NAMALWA (cell line): ENCODE measurements around the gene NRXN3.

Source experiments
- DNase-seq: peaks from one replicate; pipeline ENCODE4 v3.0.0-alpha.2; 2015; ENCODE audit warnings: low spot score

Gene NRXN3

DNA sequence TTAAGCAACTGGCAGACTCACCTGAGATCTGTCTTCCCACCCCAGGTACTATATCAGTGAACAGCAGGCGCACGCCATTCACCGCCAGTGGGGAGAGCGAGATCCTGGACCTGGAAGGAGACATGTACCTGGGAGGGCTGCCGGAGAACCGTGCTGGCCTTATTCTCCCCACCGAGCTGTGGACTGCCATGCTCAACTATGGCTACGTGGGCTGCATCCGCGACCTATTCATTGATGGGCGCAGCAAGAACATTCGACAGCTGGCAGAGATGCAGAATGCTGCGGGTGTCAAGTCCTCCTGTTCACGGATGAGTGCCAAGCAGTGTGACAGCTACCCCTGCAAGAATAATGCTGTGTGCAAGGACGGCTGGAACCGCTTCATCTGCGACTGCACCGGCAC is 544.5 kb downstream of the NRXN3 start:
- no peak for DNase-seq

DNA sequence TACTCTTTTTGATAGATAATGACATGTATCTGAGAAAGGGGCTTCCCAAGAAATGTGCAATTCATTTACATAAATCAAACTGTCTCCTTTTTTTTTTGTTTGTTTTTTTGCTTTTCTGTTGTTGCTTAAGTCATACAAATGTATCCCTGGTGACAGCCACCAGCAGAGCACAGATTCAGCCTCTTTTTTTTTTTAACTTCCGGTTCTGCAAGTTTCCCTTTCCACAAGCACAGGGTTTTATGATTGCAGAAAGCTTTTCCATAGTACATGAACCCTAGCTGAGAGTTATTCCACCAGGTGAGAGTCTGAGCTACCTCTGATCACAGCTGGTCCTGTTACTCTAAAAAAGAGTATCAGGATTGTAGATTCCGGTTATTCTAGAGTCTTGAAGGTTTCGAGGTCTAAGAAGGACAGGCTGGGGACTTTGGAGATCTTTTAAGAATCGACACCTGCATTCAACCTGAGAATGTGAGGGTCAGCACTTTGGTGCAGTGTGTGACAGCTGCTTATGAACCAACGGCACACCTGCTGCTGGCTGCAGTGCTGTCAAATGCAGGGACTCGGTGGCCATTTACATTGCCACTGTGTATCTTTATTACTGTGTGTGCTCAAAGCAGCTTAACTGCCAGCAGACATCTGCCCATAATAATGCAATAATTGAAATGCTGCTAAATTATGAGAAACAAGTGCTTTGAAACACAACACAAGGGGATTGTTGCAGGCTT is 551.7 kb downstream of the NRXN3 start:
- DNase-seq = no peak

DNA sequence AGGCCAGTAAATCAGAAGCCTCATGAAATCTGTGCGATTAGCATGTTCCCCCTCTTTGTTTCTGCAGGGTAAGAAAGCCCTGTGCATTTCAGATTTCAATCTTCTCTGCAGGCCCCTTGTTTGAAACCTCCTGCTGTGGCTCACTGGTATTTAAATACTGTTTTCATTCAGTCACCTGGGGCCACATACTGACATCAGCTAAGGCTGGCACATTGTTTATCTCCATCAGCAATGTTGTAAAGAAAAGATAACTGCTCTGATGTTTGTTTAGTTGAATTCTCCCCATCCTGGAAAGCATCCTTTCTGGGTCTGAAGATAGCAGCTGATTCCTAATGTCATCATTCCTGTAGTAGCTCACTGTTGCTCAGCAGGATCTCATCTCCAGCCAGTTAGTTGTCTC is 554.9 kb downstream of the NRXN3 start:
- DNase-seq = no peak

DNA sequence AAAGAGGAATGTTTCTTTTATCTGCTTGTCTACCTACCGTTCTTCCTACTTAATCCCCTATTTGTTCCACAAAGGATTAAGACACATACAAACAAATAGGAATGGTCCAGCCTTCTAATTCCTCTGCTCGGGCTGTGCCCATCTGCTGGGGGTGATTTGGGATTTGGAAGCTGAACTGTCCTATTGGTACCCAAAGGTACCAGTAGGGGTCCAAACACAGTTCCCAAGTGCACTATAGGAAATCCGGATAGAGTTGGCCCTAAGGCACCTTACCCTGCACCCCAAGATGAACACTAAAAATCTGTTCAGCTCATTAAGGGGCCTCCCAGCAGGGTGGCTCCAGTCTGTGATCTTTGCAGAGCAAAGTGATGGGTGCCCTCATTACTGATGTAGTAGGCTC is 566.9 kb downstream of the NRXN3 start:
- DNase-seq = no peak

DNA sequence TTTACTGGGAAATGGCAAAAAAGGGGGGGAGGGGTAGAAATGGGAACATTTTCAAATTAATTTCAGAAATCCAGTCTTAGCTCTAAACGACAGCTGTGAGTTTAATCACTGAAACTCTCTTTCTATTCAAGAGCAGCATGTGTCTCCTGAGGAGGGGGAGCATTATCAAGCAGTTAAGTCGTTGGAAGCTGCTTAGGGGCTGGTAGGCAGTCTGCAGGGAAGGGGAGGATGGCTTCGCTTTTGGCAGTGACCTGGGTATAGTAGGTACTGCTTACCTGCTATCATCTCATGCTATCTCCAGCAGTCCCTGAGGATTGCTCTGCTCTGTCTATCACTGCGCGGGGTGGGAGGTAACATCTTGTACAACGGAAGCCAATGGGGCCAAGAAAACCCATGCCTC is 567.4 kb downstream of the NRXN3 start:
- no peak for DNase-seq

DNA sequence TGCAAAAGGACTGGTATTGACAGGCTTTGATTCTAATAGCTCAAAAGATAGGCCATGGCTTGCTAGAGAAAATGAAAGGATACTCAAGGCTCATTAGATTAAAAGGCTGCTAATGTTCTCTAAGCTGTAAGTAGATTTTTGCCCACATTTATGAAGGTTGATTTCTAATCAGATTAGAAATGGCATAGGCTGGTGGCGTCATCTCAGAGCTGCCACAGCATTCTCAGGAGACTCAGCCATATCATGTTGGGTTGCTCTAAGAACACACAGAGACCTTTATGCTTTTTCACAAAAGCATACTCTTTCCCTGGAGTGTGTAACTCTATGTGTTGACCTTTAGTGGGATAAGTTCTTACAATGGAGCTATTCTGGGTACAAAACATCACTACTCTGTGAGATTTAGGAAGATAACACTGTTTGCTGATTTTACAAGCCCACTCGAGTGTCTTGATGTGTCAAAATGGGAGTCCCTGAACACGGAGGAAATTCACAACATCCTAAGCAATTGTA is 576.0 kb downstream of the NRXN3 start:
- no peak for DNase-seq

DNA sequence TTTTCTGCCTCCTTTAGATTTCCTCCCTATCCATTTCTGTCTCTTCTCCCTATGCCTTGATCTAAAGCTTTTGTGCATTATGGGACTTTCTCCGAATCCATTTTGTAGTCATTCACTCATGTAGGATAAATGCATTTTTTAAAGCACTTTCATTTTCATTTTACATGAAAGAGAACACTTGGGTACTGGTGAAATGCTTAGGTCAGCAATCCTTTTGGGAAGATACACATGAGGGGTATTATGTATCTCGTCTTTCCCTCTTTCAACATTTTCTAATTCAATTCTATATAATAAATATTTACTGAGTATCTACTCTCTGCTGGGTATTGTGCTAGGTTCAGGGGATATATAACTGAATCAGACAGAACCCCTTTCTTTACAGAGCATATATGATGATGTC is 577.6 kb downstream of the NRXN3 start:
- DNase-seq = no peak

DNA sequence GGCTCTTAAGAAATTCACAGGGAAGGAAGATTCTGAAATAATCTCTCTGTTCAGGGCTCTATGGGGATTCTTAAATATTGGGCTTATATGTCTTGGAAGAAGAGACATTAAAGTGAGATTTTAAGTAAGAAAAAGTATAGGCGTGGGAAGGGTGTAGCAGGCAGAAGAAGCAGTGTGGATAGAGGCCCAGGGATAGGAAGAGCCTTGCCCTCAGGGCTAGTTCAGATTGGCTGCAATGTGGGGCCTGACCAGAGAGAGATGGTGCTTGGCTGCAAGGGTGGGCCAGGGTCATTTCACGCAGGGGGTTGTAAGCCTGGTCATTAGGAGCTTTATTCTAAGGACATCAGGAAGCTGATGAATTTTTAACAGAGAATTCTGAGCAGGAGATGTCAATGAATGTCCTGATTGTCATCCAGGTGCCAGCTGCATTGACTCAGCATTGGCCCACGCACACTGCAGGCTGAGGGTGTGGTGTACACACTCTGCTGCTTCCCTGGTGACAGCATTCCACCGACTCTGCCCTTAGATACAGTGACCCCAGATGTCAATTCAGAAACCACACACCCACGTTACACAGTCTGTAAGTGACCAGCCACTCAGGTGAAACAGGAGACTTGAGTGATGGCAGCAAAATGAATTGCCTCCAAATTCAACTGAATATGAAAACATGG is 582.5 kb downstream of the NRXN3 start:
- DNase-seq = no peak

DNA sequence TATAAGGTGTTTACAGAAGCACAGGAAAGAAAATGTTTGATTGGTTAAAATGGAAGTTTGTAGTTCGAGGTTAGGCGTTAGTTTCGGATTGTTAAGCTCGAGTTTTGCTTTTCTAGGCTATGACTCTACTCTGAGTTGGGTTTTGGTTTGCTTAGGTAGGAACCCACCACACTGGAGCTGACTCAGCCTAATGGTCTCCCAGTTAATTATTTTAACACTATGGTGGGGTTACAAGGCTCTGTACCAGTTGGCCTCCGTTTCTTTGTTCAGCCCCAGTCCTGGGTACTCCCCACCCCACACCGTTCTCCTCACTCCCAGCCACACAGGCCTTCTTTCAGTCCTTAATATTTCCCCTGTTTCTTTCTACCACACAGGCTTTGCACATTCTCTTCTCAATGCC is 583.9 kb downstream of the NRXN3 start:
- no peak for DNase-seq

DNA sequence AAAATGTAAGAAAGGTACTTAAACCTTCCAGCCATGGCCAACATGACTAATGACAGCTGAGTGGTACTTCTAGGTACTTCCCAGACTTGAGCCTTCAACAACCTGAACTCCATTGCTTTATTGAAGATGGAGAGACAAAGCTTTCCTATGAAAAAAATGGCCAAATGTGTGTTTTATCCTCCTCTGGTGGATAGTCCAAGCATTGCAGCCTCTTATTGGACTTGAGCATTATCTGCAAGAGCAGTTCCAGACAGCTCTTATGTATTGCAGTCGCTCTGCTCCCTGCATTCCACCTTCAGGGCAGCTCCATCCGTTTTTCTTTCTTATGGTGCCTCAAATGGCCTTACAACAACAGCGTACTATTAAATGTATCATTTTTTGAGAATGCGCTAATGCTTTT is 588.2 kb downstream of the NRXN3 start:
- peak; percentile 53 for DNase-seq

DNA sequence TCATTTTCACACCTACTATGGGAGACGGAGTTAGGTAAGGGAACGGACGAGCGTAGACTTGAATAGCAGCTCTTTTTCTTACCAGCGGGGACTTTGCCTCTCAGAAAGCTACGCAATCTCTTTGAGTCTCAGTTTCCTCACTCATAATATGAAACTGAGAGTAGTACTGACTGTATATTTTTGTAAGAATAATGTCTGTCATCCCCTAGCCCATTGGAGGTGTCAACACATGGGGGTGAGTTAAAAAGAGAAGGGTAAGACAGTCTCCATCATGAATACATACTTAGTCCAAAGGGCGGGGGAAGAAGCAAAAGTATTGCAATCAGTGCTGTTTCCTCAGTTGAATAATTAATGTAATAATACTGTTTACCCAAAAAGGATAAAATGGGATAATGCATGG is 592.2 kb downstream of the NRXN3 start:
- DNase-seq = no peak

DNA sequence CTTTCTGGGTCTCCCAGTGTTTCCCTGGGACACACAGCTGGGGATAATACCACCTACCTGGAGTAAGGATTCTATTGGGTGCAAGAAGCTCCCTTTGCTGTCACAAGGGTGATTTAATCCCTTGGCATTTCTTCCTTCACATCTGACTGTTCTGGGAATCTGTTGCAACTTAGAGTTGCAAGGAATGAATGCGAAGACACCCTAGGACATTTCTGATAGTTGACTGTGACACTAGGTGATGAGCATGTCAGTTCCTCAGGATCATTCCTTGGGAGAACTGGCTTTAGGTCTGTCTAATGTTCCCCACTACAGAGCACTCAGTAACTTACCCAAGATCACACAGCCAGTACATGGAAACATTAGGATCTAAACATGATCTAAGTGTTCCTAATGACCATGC is 593.6 kb downstream of the NRXN3 start:
- DNase-seq = no peak

DNA sequence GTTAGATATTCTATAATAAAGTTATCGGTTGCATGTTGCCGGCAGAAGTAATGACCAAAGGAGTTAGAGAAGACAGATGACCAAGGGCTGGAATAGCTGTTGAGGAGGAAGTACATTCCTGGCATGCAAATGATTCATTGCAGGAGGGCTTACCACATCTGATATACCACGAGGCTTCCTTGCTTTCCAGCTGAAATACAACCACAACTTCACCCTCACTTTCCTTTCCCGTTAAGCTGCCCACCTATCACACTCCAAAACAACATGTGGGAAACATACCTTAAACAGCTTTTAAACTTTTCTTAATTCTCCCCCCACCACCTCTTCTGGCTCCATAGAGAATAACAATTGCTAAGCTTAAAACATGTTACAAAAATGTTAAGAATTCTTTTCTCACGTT is 594.1 kb downstream of the NRXN3 start:
- no peak for DNase-seq

DNA sequence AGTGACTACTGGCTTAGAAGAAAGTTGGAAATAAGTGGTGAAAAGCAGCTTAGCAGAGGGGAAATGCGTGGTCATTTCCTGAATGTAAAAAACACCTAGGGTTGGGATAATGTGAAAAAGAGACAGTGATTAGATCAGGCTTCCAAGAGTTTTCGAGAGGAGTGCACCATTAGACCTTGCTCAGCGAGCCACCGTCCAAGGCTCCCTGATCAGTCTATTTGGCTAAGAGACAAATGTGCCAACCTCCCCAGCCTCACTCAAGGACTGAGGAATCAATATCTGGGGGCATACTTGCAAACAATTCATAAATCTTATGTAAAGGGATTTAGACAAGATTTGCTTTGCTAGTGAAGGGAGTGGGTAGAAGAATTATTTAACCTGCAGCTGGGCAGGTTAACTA is 594.5 kb downstream of the NRXN3 start:
- DNase-seq = no peak

DNA sequence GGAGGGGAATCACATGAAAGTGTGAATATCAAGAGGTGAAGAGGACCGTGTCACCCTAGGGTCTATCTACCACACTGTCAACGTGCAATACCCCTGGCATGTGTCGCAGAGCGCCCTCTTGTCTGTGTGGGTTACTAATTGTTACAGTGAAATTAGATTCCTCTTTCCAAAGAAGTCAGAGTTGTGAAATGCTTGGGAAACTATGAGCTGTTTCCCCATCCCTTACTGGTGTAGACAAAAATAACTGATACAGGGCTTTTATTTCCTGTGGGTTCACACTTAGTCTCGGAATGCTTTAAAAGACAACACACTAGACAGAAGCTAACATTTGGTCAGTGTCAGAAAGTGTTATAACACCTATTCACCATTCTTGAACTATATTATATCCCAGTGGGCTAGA is 597.3 kb downstream of the NRXN3 start:
- no peak for DNase-seq

DNA sequence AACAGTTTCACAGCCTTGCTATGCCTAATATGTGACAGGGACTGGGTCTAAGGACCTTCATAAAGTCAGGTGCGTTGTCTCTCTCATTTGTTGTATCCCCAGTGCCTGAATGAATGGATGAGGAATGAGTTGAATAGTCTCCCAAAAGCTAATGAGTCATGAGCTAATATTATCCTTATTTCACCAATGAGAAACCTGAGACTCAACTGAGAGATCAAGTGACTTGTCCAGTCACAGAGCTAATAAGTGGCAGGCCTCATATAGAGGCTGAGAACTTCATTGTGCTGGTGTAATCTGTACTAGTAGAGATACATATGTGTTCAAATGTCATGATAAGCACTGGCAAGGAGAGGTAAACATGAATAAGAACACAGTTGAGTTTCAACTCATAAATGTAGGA is 612.4 kb downstream of the NRXN3 start:
- DNase-seq = no peak

DNA sequence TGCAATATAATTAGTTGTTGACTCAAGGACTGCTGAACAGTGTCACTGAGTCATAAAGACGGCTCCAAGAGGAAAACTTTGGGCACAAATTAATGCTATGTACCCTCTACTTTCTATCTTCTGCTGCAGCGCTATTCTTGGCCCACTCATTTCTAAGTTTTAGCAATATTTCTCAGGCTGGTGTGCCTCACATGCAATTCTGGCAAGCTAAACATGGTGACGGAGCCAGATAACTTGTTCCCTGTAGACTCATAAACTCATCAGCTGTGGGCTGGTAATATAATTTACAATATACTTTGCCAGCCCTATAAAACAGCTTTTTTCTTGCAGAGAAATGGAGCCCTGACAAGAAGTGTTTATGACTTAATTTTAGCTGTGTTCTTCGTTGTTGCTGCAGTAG is 615.1 kb downstream of the NRXN3 start:
- no peak for DNase-seq

DNA sequence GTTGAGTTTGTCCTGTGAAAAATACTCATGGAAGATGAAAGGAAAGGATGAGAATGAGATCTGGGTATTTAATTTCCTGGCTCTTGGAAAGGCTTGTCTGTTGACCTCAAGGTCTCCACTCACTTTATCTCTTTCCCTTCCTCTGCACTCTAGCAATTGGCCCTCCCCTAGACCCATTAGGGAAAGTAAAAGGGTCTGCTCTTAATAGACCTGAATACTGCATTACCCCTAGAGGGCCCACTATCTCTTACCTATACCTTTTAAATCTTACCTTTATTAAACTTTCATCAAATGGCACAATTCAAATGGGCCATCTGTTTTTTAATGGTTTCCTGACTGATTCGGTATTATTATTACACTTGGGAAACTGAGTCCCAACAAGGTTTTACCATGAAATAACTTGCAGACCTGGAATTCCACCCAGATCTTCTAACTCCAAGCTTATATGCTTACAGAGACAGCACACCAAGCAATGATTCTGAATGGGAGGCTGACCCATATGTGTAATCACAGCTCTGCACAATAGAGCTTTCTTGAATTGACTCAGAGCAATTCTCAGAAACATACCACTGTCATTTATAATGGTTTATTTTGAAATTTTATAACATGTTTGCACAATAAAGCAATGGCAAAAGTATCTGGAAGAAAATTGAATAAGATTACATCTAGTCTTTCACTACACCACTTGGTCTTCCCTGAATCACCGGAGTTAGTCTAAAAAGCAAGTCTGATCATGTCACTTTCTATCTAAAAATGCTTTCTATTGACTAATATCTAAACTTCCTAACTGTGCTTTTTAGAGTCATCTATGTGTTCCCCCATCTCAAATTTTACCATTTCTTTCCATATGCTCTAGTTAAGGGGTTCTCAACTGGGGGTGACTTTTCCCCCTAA is 618.5 kb downstream of the NRXN3 start:
- no peak for DNase-seq

DNA sequence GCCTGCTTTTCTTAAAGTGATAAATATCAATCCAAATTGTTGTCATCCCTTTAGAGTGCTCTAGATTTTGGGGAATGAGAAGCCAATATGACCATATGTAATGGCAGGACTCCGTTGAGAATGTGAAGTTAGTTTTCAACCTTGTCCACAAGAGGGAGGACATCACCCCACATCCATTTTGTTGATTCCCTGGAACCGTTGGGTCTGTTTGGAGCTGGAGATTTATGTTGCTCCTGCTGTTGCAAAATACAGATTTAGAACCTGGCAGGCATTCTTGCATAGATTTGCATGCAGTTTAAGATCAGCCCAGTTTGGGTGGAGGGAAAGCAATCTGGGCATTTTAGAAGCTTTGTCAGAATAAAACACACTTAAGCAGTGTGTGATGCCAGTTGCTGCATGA is 620.1 kb downstream of the NRXN3 start:
- peak; percentile 4 for DNase-seq

DNA sequence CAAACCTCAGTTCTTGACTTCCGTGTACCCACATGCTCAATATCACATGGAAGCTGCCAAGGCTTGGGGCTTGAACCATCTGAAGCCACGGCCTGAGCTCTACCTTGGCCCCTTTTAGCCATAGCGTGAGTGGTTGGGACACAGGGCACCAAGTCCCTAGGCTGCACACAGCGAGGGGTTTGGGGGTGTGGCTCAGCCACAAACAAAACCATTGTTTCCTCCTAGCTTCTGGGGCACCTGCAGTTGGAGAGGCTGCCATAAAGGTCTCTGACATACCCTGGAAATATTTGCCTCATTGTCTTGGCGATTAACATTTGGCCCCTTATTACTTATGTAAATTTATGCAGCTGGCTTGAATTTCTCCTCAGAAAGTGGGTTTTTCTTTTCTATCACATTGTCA is 628.6 kb downstream of the NRXN3 start:
- DNase-seq = no peak

DNA sequence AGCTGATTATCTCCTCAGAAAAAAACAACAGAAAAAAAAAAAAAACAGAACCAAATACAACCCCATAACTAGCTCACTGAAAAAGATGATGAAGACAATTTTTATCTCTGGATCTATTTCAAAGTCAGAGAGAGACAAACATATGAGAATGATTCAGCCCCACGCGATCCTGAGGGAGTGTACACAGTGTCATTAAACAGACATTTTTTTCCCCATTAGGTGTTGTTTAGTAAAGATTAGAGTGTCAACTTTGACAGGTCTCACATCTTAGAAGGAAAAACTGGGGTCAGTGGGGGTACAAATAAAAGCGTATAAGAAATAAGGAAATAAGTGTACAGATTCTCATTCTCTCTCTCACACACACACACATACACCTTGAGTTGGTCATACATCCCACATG is 635.4 kb downstream of the NRXN3 start:
- no peak for DNase-seq

DNA sequence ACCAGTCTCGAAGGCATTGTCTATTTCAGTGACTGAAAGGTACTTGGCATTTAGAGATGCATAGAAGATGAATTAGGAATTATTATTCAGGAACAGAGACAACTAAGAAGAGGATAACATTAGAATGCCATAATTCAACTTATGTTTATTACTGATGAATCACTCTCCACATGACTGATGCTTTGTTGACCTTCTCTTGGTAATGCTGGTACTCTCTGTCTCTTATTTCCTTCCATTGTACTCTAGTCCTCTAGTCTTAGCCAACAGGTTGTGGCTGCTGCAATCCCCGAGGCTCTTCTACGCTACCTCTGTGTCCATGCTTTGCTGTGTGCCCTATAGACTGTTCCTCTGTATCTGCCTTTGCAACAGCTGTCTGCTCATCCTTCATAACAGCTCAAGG is 652.9 kb downstream of the NRXN3 start:
- no peak for DNase-seq

DNA sequence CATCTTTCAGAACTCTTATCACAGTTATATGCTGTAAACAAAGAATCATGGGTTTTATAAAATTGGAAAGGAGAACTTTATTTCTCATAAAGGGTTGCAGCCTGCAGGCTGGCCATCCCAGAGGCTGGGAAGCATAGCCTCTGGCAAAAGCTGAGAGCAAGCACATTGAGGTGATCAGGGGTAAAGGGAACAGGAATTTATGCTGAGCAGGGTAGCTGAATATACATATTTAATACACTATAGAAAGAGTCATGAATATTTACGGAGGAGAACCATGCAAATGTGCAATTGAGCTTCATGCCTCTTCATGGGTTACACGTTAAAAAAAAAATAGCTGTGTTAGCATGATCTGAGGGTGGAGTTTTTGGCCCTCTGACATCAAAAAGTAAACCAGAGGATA is 653.3 kb downstream of the NRXN3 start:
- DNase-seq = no peak
